Endothelial cell of umbilical vein (primary cell): ENCODE data around the gene INS. TPM values are rescaled to one million over a fixed set of nuclear protein-coding genes. Genes with fewer than 3 reads are reported as not detected.

Source experiments
- BruUV-seq: library from RNA; stranded (reverse); fragments of 400-500 nt; replicated peaks from 2 replicates; lab custom pipeline; 2021; lab: Mats Ljungman, UMichigan
- CTCF ChIA-PET: fragments of 300-600, 350-600 bp; sonication (Branson Sonifier 250); formaldehyde crosslinking; loops from one replicate; lab custom pipeline; 2021; ENCODE audit warnings: antibody characterized with exemption, inconsistent platforms; lab: Charles Lee
- POLR2A ChIA-PET: fragments of 300-600, 350-600 bp; sonication (Branson Sonifier 250); formaldehyde crosslinking; loops from one replicate; lab custom pipeline; 2021; ENCODE audit warnings: antibody characterized with exemption, inconsistent platforms; lab: Charles Lee
- DNase-seq: peaks from one replicate; pipeline ENCODE4 v3.0.0-alpha.2; 2011; ENCODE audit warnings: low read depth, low spot score
- FAIRE-seq: peaks from 2 replicates; lab custom pipeline; 2011; peaks lifted over from hg19 to GRCh38; lab: Jason Lieb, UNC
- H2AFZ ChIP-seq: 2 replicates; pipeline ENCODE4 v1.6.0; 2012; ENCODE audit warnings: low read depth, low read length, control low read depth, inconsistent platforms
- H3K27ac ChIP-seq: 2 replicates; pipeline ENCODE4 v1.5.1; 2011; ENCODE audit warnings: low read depth, mild to moderate bottlenecking, control low read depth, low read length, moderate library complexity; ENCODE audit not compliant: insufficient read depth
- H3K27me3 ChIP-seq, 2 experiments: 2 replicates each; pipeline versions ENCODE4 v1.6.0 to v1.6.1; 2011; ENCODE audit warnings: low read length in 2 of 2, mixed read lengths in 1 of 2; ENCODE audit not compliant: control insufficient read depth in 2 of 2, insufficient read depth in 2 of 2
- H3K36me3 ChIP-seq, 2 experiments: 2 replicates in 1 of 2; 3 replicates in 1 of 2; pipeline ENCODE4 v1.5.1; 2011; ENCODE audit warnings: low read length in 2 of 2, mild to moderate bottlenecking in 1 of 2, moderate library complexity in 1 of 2; ENCODE audit not compliant: control insufficient read depth in 2 of 2, insufficient read depth in 2 of 2; ENCODE audit errors: extremely low read depth in 1 of 2
- H3K4me1 ChIP-seq: 3 replicates; pipeline ENCODE4 v1.5.1; 2011; ENCODE audit warnings: mild to moderate bottlenecking, low read length; ENCODE audit not compliant: control insufficient read depth, insufficient read depth; ENCODE audit errors: extremely low read depth
- H3K4me2 ChIP-seq: 2 replicates; pipeline ENCODE4 v1.6.1; 2011; ENCODE audit warnings: low read length, control low read depth, mixed read lengths; ENCODE audit not compliant: insufficient read depth
- H3K4me3 ChIP-seq, 3 experiments: fragments of 200-600 bp in 1 of 3; sonication (generic), shearing (Covaris generic) in 1 of 3; replicated peaks in 1 of 3; 2 replicates each; pipeline ENCODE4 v1.5.1; 2011 to 2016; ENCODE audit warnings: control low read depth in 3 of 3, low read length in 3 of 3, mild to moderate bottlenecking in 2 of 3, inconsistent platforms in 1 of 3, low read depth in 1 of 3, moderate library complexity in 1 of 3; ENCODE audit not compliant: insufficient read depth in 1 of 3
- H3K79me2 ChIP-seq: 2 replicates; pipeline ENCODE4 v1.6.0; 2012; ENCODE audit warnings: low read length, inconsistent platforms; ENCODE audit not compliant: control insufficient read depth, insufficient read depth
- H3K9ac ChIP-seq: replicated peaks from 2 replicates; pipeline ENCODE3; 2011; ENCODE audit warnings: low read length, control low read depth; ENCODE audit not compliant: insufficient read depth; ENCODE audit errors: extremely low read depth
- H3K9me1 ChIP-seq: replicated peaks from 3 replicates; pipeline ENCODE4 v1.6.0; 2011; ENCODE audit warnings: mild to moderate bottlenecking, low read length; ENCODE audit not compliant: control insufficient read depth, insufficient read depth; ENCODE audit errors: extremely low read depth
- H3K9me3 ChIP-seq: replicated peaks from 2 replicates; pipeline ENCODE4 v1.5.1; 2012; ENCODE audit warnings: low read length, inconsistent platforms; ENCODE audit not compliant: control insufficient read depth, insufficient read depth
- H4K20me1 ChIP-seq: replicated peaks from 2 replicates; pipeline ENCODE3; 2011; ENCODE audit warnings: mild to moderate bottlenecking, low read length; ENCODE audit not compliant: control insufficient read depth, insufficient read depth; ENCODE audit errors: extremely low read depth
- EZH2 ChIP-seq: IDR thresholded peaks from 2 replicates; pipeline ENCODE4 v1.6.1; 2012; ENCODE audit warnings: borderline replicate concordance, low read depth, mild to moderate bottlenecking, moderate library complexity, low read length, inconsistent platforms; ENCODE audit not compliant: severe bottlenecking
- FOS ChIP-seq: IDR thresholded peaks from 2 replicates; pipeline ENCODE4 v1.6.1; 2011; ENCODE audit warnings: mild to moderate bottlenecking, low read length, moderate library complexity, borderline replicate concordance; ENCODE audit not compliant: insufficient read depth
- GATA2 ChIP-seq: IDR thresholded peaks from 2 replicates; pipeline ENCODE4 v1.7.0; 2011; ENCODE audit warnings: low read depth, mild to moderate bottlenecking, moderate library complexity, mixed read lengths, low read length; ENCODE audit not compliant: insufficient read length, insufficient read depth
- JUN ChIP-seq: IDR thresholded peaks from 2 replicates; pipeline ENCODE4 v1.6.1; 2011; ENCODE audit warnings: borderline replicate concordance, low read depth; ENCODE audit not compliant: insufficient read length, insufficient read depth
- MYC ChIP-seq: IDR thresholded peaks from one replicate; pipeline ENCODE4 v1.6.1; 2011; ENCODE audit warnings: mild to moderate bottlenecking, low read depth, low read length
- POLR2A ChIP-seq: IDR thresholded peaks from 2 replicates; pipeline ENCODE4 v1.6.1; 2012; ENCODE audit warnings: low read depth, mild to moderate bottlenecking, control low read depth, low read length
- POLR2AphosphoS5 ChIP-seq: IDR thresholded peaks from 2 replicates; pipeline ENCODE4 v1.6.1; 2012; ENCODE audit warnings: low read depth, mild to moderate bottlenecking, control low read depth, low read length, moderate library complexity; ENCODE audit not compliant: insufficient read depth
- dilution Hi-C: fragments of 300-500 bp; cut with MboI; formaldehyde crosslinking; loops from one replicate; pipeline ENCODE4 v1.15.0; 2019; ENCODE audit warnings: low sequenced_read_pairs; ENCODE audit not compliant: extremely low pct_ligation_motif_present
- intact Hi-C: fragments of 100-400 bp; cut with micrococcal nuclease; formaldehyde crosslinking; loops from one replicate; pipeline ENCODE4 v1.10.0; 2022
- polyA plus RNA-seq, 4 experiments: library from polyadenylated mRNA; depleted of rRNA in 3 of 4; stranded (reverse) in 3 of 4; unstranded in 1 of 4; fragments of >200 nt; gene quantifications; 2 replicates each; pipeline versions ENCODE4 v1.2.1 to v1.2.3, GENCODE V29; 2011 to 2012; ENCODE audit warnings: missing spikeins in 1 of 4
- total RNA-seq: library from RNA; stranded (reverse); gene quantifications from 2 replicates; pipeline ENCODE4 v1.2.3, GENCODE V29; 2021
- TF ChIP-seq, protein P1 (sequence below): IDR thresholded peaks from 2 replicates; pipeline ENCODE4 v1.6.1; 2011; ENCODE audit not compliant: insufficient read depth, insufficient read length
- TF ChIP-seq, protein P2 (sequence below), 2 donors: IDR thresholded peaks; 1 replicate in 1 of 2; 2 replicates in 1 of 2; pipeline ENCODE4 v1.5.1; 2011; ENCODE audit warnings: low read length in 2 of 2, mild to moderate bottlenecking in 2 of 2, moderate library complexity in 2 of 2, control low read depth in 1 of 2, inconsistent platforms in 1 of 2, low read depth in 1 of 2; ENCODE audit not compliant: insufficient read depth in 1 of 2; ENCODE audit errors: extremely low read depth in 1 of 2

The INS gene
- total and polyA plus RNA-seq, 2 donors (not counting 3 experiments of a cell fraction or from before 2014, with no cell fraction given), result not detected

DNA sequence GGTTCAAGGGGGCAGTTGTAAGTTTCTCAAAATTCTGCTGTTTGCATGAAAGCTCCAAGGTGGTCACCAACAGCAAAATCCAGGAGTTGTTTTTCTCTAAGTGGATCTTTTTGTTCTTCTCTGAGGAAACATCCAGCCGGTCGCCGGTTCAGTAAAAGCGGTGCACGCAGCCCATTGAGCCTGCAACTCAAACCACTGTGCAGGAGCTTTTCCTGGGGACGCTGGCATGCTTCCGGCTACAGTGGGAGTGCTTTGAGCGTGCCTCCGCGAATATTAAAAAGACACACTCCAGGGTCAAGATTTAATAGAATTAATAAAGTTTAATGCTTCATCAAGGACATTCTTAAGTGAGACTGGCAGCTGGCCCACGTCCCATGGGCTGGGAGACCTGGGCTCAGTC, 47.2 kb downstream of the INS start:
- Histone ChIP-seq H3K4me3 (no peak overlapping the region), H4K20me1 (no peaks in the 10 kb centered on the region), H3K4me2 (no peak overlapping the region), H3K9ac (no peak overlapping the region), H3K36me3 (no peaks in the 10 kb centered on the region), H3K4me1 (peaks cover 11% of the 10 kb centered on the region), H3K9me3 (no peaks in the 10 kb centered on the region), H2AFZ (no peak overlapping the region), H3K9me1 (no peaks in the 10 kb centered on the region), H3K27ac (no peak overlapping the region), H3K79me2 (no peaks in the 10 kb centered on the region), H3K27me3 (peaks cover 0 to 7% of the 10 kb centered on the region in 2 experiments)
- POLR2A ChIA-PET, result no interaction called here
- dilution Hi-C loops (no loop called here), intact Hi-C loops (no loop called here)
- TF ChIP-seq MYC, result no peak
- TF ChIP-seq, protein P1, sequence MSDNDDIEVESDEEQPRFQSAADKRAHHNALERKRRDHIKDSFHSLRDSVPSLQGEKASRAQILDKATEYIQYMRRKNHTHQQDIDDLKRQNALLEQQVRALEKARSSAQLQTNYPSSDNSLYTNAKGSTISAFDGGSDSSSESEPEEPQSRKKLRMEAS, result no peak
- no peak for TF ChIP-seq FOS
- TF ChIP-seq EZH2, result no peak
- no peak for TF ChIP-seq GATA2
- no peak for TF ChIP-seq POLR2AphosphoS5
- no peak for FAIRE-seq
- CTCF ChIA-PET, result no interaction called here
- no peak for DNase-seq
- no TSS peak for BruUV-seq

DNA sequence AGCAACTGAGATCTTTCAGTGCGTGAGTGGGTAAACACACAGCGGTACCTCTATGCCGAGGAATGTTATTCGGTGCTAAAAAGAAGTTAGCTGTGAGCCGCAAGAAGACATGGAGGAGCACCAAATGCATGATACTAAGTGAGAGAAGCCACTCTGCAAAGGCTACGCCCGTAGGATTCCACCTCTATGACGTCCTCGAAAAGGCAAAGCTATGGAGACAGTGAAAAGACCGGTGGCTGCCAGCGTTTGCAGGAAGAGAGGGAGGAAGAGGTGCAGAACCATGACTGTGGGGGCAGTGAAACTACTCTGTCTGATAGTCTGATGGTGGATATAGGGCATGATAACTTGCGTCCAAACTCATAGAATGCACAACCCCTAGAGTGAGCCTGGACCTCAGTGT, 50.5 kb downstream of the INS start:
- no peak for FAIRE-seq
- no peaks in the 10 kb centered on the region for H3K36me3 ChIP-seq
- CTCF ChIA-PET, result interaction anchor here (1.0 to 2.3 kb wide), 2 partner anchors 41 to 74 kb away, joined by 3 to 20 read pairs; no protein-coding TSS in a partner anchor

More for the DNA sequence above, 50.5 kb downstream of the INS start:
- Histone ChIP-seq H3K27ac (no peak overlapping the region), H3K4me3 (no peak overlapping the region), H3K9ac (no peak overlapping the region), H3K9me3 (no peaks in the 10 kb centered on the region), H4K20me1 (no peaks in the 10 kb centered on the region), H3K4me1 (peaks cover 12% of the 10 kb centered on the region), H3K27me3 (no peaks in the 10 kb centered on the region), H3K9me1 (no peaks in the 10 kb centered on the region), H3K79me2 (no peaks in the 10 kb centered on the region), H3K4me2 (no peak overlapping the region), H2AFZ (no peak overlapping the region)
- no peak for DNase-seq
- POLR2A ChIA-PET, result no interaction called here
- no peak for TF ChIP-seq JUN
- TF ChIP-seq, protein P1, result no peak
- no peak for TF ChIP-seq FOS
- no peak for TF ChIP-seq GATA2
- TF ChIP-seq, protein P2, sequence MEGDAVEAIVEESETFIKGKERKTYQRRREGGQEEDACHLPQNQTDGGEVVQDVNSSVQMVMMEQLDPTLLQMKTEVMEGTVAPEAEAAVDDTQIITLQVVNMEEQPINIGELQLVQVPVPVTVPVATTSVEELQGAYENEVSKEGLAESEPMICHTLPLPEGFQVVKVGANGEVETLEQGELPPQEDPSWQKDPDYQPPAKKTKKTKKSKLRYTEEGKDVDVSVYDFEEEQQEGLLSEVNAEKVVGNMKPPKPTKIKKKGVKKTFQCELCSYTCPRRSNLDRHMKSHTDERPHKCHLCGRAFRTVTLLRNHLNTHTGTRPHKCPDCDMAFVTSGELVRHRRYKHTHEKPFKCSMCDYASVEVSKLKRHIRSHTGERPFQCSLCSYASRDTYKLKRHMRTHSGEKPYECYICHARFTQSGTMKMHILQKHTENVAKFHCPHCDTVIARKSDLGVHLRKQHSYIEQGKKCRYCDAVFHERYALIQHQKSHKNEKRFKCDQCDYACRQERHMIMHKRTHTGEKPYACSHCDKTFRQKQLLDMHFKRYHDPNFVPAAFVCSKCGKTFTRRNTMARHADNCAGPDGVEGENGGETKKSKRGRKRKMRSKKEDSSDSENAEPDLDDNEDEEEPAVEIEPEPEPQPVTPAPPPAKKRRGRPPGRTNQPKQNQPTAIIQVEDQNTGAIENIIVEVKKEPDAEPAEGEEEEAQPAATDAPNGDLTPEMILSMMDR (IDR thresholded peaks at IDR 0.05; ENCODE audit: extremely low read depth in 1 of 2, insufficient read depth in 1 of 2, low read depth in 1 of 2, low read length in 2 of 2), result no peak
- no peak for TF ChIP-seq POLR2AphosphoS5
- TF ChIP-seq POLR2A, result no peak
- no peak for TF ChIP-seq MYC
- TF ChIP-seq EZH2, result no peak
- BruUV-seq, result no TSS peak
- dilution Hi-C loops (no loop called here), intact Hi-C loops (no loop called here)
